Hematopoietic multipotent progenitor cell treated with erythropoietin and hydrocortisone succinate and interleukin-3 and kit ligand, for 6 days (in vitro differentiated cells): ENCODE measurements around the gene BNC2.

ENCODE experiments used
- DNase-seq: peaks from one replicate; pipeline ENCODE4 v3.0.0-alpha.2; 2015

Gene BNC2

GRCh38 chr9:16750553-16750952, 119.9 kb downstream of the BNC2 start:
- no peak for DNase-seq

GRCh38 chr9:16745359-16745758, 125.1 kb downstream of the BNC2 start:
- no peak for DNase-seq

GRCh38 chr9:16744394-16744793, 126.1 kb downstream of the BNC2 start:
- DNase-seq, result no peak

GRCh38 chr9:16743375-16743774, 127.1 kb downstream of the BNC2 start:
- no peak for DNase-seq

- DNase-seq, result no peak
Observed at GRCh38 chr9:16735001-16735400, 135.5 kb downstream of the BNC2 start.

GRCh38 chr9:16732546-16732945, 137.9 kb downstream of the BNC2 start:
- no peak for DNase-seq

- DNase-seq, result no peak
Observed at GRCh38 chr9:16730162-16730561, 140.3 kb downstream of the BNC2 start.

GRCh38 chr9:16729651-16730050, 140.8 kb downstream of the BNC2 start:
- no peak for DNase-seq

GRCh38 chr9:16728137-16728508, 142.3 kb downstream of the BNC2 start:
- no peak for DNase-seq

- DNase-seq, result no peak
Observed at GRCh38 chr9:16727452-16728136, 142.9 kb downstream of the BNC2 start.

GRCh38 chr9:16726718-16727451, 143.6 kb downstream of the BNC2 start:
- peak; percentile 38 for DNase-seq

GRCh38 chr9:16726029-16726428, 144.4 kb downstream of the BNC2 start:
- no peak for DNase-seq

- DNase-seq, result no peak
Observed at GRCh38 chr9:16725066-16725465, 145.4 kb downstream of the BNC2 start.

- DNase-seq, result no peak
Observed at GRCh38 chr9:16721972-16722371, 148.5 kb downstream of the BNC2 start.

GRCh38 chr9:16720386-16720785, 150.1 kb downstream of the BNC2 start:
- no peak for DNase-seq

GRCh38 chr9:16719921-16720320, 150.5 kb downstream of the BNC2 start:
- DNase-seq, result no peak

GRCh38 chr9:16718952-16719351, 151.5 kb downstream of the BNC2 start:
- no peak for DNase-seq

GRCh38 chr9:16718296-16718695, 152.2 kb downstream of the BNC2 start:
- DNase-seq, result no peak

- no peak for DNase-seq
Observed at GRCh38 chr9:16716601-16717000, 153.9 kb downstream of the BNC2 start.

GRCh38 chr9:16715404-16715803, 155.1 kb downstream of the BNC2 start:
- no peak for DNase-seq

- no peak for DNase-seq
Observed at GRCh38 chr9:16712787-16713186, 157.7 kb downstream of the BNC2 start.

GRCh38 chr9:16710888-16711287, 159.6 kb downstream of the BNC2 start:
- DNase-seq, result no peak

- DNase-seq, result no peak
Observed at GRCh38 chr9:16709924-16710323, 160.5 kb downstream of the BNC2 start.

- no peak for DNase-seq
Observed at GRCh38 chr9:16708656-16709435, 161.6 kb downstream of the BNC2 start.
